ENCODE measurements around the gene SELENOF.

- no peak for TF ChIP-seq CTCF (IDR thresholded peaks at IDR 0.05)
- TF ChIP-seq POLR2AphosphoS5 (IDR thresholded peaks at IDR 0.05), result no peak
- no peak for TF ChIP-seq POLR2A (IDR thresholded peaks at IDR 0.05)
Measured at GRCh38 chr1:86906419-86906818, 7.5 kb downstream of the SELENOF start.
